A549 treated with CpdA at 1 μM for 4 hours (cell line): ENCODE results near the gene PGBD2. TPM values are rescaled to one million over a fixed set of nuclear protein-coding genes. Genes with fewer than 3 reads are reported as not detected.

Experiments used
- total RNA-seq: library from RNA; stranded (reverse); fragments of 200-300 nt; extraction: Qiagen RNA extraction; gene quantifications from 5 replicates; pipeline ENCODE4 v1.2.3, GENCODE V29; 2022; ENCODE audit warnings: low read depth

Gene PGBD2, protein sequence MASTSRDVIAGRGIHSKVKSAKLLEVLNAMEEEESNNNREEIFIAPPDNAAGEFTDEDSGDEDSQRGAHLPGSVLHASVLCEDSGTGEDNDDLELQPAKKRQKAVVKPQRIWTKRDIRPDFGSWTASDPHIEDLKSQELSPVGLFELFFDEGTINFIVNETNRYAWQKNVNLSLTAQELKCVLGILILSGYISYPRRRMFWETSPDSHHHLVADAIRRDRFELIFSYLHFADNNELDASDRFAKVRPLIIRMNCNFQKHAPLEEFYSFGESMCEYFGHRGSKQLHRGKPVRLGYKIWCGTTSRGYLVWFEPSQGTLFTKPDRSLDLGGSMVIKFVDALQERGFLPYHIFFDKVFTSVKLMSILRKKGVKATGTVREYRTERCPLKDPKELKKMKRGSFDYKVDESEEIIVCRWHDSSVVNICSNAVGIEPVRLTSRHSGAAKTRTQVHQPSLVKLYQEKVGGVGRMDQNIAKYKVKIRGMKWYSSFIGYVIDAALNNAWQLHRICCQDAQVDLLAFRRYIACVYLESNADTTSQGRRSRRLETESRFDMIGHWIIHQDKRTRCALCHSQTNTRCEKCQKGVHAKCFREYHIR
- total RNA-seq: 4.3 to 5.5 TPM (median 4.4 TPM) in 5 replicates

DNA sequence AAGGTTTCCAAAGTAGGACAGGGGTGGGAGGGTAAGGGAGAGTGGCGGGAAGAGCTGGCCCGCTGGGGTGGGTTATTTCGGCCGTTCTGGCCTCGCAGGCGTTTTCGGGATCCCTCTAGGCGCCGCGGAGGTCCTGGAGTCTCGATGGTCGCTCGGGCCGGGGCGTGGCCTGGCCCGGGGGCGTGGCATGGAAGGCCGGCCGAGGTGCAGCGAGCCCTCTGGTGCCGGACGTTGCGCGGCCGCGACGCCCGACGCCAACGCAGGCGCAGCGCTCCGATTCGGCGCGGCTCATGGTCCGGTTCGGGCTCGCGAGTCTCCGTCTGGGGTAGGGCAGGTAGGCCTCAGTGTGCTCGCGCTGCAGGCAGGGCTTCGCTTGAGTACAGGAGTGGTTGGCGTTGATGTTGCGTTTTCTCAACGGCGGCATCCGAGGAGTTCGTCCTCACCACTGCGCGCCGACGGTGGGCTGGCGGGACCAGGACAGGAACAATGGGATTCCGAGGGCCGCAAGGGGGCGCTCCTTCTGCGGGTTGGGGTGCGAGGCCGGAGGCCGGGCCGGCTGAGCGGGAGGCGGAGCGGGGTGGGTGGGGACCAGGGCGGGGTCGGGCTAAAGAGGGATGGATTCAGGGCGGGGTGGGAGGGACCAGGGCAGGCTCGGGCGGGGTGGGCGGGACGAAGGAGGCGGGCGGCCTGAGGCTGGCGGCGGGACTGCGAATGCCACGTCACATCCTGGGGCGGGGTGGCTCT is at the start of gene PGBD2:
TSS of gene PGBD2 (plus strand) at position 227 of the 744 bp plus-strand sequence. CDS start 7,628 bp downstream, outside the sequence.

GRCh38 chr1:248858891-248859889 is 46.8 kb upstream of the PGBD2 start, which contains the start of gene ZNF692:
TSS of gene ZNF692 (minus strand) at chr1:248859085. CDS start at chr1:248858309, 776 bp downstream.

Other genes starting within 250 kb of the PGBD2 start
- gene OR14I1, start 203.5 kb upstream of the PGBD2 start, total RNA-seq: not detected in 5 replicates
- 0.15 to 0.40 TPM (median 0.26 TPM) in 3 of 5 replicates, not detected in the others for gene LYPD8, start 150.5 kb upstream of the PGBD2 start, total RNA-seq
- gene SH3BP5L, start 80.3 kb upstream of the PGBD2 start, total RNA-seq: 23.5 to 29.8 TPM (median 25.4 TPM) in 5 replicates
- gene ZNF672, start 68.0 kb upstream of the PGBD2 start, total RNA-seq: 15.2 to 25.5 TPM (median 24.4 TPM) in 5 replicates
- 18.0 to 29.0 TPM (median 28.2 TPM) in 5 replicates for gene ZNF692, start 47.1 kb upstream of the PGBD2 start, total RNA-seq